Neural crest cell (in vitro differentiated cells): ENCODE data around the gene ADAMTS2. TPM values are rescaled to one million over a fixed set of nuclear protein-coding genes. Genes with fewer than 3 reads are reported as not detected.

Experiments
- DNase-seq: peaks from one replicate; pipeline ENCODE4 v3.0.0; 2021; ENCODE audit warnings: low read depth, mixed read lengths, low spot score
- H3K27ac Mint-ChIP-seq: one replicate; pipeline ENCODE4 v1.8.0; 2021; ENCODE audit warnings: mild to moderate bottlenecking, mixed read lengths; ENCODE audit not compliant: unreplicated experiment
- H3K27me3 Mint-ChIP-seq: 2 replicates; pipeline ENCODE4 v1.8.0; 2021; ENCODE audit warnings: low read depth, mild to moderate bottlenecking, mixed read lengths
- H3K36me3 Mint-ChIP-seq: 2 replicates; pipeline ENCODE4 v1.8.0; 2021; ENCODE audit warnings: low read depth, mild to moderate bottlenecking, mixed read lengths
- H3K4me1 Mint-ChIP-seq: 2 replicates; pipeline ENCODE4 v1.8.0; 2021; ENCODE audit warnings: mixed read lengths
- H3K4me3 Mint-ChIP-seq: one replicate; pipeline ENCODE4 v1.8.0; 2021; ENCODE audit warnings: mild to moderate bottlenecking, mixed read lengths
- H3K9me3 Mint-ChIP-seq: 2 replicates; pipeline ENCODE4 v1.8.0; 2021; ENCODE audit warnings: mixed read lengths
- CTCF ChIP-seq: fragments of 200-600 bp; sonication (generic); conservative IDR thresholded peaks from 2 replicates; pipeline ENCODE4 v1.5.0; 2021; ENCODE audit warnings: antibody characterized with exemption, mild to moderate bottlenecking
- total RNA-seq: library from RNA; stranded (reverse); gene quantifications from 2 replicates; pipeline ENCODE4 v1.2.1, GENCODE V29; 2021

ADAMTS2 gene
- total RNA-seq, 1 donor from 2014 or later = 1.5 TPM

DNA sequence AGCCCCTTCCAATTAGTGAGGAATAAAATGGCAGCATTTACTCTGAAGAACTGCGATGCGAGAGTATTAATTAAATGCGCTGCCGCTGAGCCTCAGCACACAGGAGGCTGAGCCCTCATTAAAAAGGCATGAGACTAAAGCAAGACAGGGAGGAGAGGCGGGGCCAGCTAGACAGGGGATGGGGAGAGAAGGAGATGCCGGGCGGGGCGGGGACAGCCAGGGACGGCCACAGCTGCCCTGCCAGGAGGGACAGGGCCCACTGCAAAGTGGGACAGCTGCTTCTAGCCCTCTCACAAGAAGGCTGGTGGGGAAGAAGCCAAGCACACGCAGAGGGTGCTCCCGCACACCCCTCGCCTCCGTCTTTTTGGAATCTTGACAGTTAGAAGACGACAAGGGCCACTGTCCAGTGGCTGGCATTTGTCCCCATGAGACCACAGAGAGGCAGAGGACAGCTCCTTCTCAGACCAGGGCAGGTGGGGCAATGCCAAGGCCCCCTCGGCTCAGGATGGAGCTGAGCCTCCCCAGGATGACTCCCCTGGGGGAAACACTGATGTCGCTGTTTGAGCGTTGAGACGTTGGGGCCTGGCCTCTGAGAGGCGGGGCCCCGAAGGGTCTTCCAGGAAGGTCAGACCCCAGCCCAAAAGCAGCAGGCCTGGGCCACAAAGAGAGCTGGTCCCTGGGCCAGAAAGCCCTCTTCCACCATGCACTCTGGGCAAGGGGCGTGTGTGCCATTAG lies 26.9 kb downstream of the ADAMTS2 start:
- TF ChIP-seq CTCF = no peak
- peaks cover 33% of the 10 kb centered on the region for H3K4me1 Mint-ChIP-seq
- no peak overlapping the region for H3K27ac Mint-ChIP-seq
- H3K36me3 Mint-ChIP-seq = no peaks in the 10 kb centered on the region
- H3K4me3 Mint-ChIP-seq = no peak overlapping the region
- H3K27me3 Mint-ChIP-seq = no peaks in the 10 kb centered on the region
- peak; percentile 17 for DNase-seq
- H3K9me3 Mint-ChIP-seq = peaks cover 6% of the 10 kb centered on the region

- DNase-seq = no peak
- H3K4me1 Mint-ChIP-seq = peaks cover 33% of the 10 kb centered on the region
- no peak for TF ChIP-seq CTCF
- H3K27ac Mint-ChIP-seq = no peak overlapping the region
- H3K4me3 Mint-ChIP-seq = no peak overlapping the region
- peaks cover 6% of the 10 kb centered on the region for H3K9me3 Mint-ChIP-seq
- H3K27me3 Mint-ChIP-seq = no peaks in the 10 kb centered on the region
- no peaks in the 10 kb centered on the region for H3K36me3 Mint-ChIP-seq
These were observed 27.6 kb downstream of the ADAMTS2 start for GRCh38 chr5:179317411-179318220.

DNA sequence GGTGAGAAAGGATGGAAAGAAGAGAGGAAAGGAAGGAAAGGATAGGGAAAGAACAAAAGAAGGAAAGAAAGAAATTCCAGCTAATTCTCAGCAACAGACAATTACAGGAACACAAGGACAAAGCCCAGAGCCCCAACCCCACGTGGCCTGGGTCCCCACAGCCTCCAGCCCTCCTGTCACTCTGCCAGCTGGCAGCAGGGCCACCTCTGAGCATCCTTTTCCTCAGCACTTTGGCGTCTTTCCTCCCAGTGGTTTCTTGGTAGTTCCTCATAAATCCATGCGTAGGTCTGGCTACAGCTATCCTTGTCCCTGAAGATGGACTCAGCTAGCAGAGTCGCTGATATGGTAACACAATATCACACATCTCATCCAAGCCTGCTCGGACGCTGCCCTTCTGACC lies 28.3 kb downstream of the ADAMTS2 start:
- Mint-ChIP-seq H3K27ac (no peak overlapping the region), H3K27me3 (no peaks in the 10 kb centered on the region), H3K4me1 (peaks cover 33% of the 10 kb centered on the region), H3K9me3 (peaks cover 8% of the 10 kb centered on the region), H3K4me3 (no peak overlapping the region), H3K36me3 (no peaks in the 10 kb centered on the region)
- DNase-seq = no peak
- no peak for TF ChIP-seq CTCF

- Mint-ChIP-seq H3K27ac (no peak overlapping the region), H3K27me3 (no peaks in the 10 kb centered on the region), H3K4me1 (peaks cover 33% of the 10 kb centered on the region), H3K36me3 (no peaks in the 10 kb centered on the region), H3K9me3 (peaks cover 8% of the 10 kb centered on the region), H3K4me3 (no peak overlapping the region)
- DNase-seq = no peak
- no peak for TF ChIP-seq CTCF
These were observed 29.1 kb downstream of the ADAMTS2 start for GRCh38 chr5:179316111-179316551.

DNA sequence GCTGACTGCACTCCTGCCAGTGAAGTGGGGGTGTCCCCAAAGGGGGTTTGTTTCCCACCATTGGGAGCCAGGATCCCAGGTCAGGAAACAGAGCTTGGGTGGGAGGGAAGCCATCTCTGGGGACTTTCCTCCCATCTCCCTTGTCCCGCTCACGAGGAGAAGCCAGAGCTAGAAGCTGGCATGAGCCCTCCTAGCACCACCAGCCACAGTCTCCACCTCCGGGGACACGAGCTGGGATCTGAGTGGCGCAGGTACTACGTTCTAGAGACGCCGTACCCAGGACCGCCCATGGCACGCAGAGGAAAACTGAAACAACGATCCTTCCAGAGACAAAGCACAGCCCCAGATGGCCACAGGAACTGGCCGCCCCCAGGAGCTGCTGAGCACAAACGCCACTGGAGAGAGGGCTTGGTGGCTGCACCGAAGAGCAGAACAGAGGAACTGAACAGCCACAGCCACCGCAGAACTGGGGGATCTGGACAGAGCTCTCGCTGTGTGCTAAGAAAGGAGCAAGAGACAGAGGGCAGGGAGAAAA lies 29.8 kb downstream of the ADAMTS2 start:
- H3K27me3 Mint-ChIP-seq = no peaks in the 10 kb centered on the region
- no peak overlapping the region for H3K27ac Mint-ChIP-seq
- H3K36me3 Mint-ChIP-seq = no peaks in the 10 kb centered on the region
- H3K4me1 Mint-ChIP-seq = peaks cover 33% of the 10 kb centered on the region
- H3K9me3 Mint-ChIP-seq = peaks cover 8% of the 10 kb centered on the region
- no peak for TF ChIP-seq CTCF
- no peak overlapping the region for H3K4me3 Mint-ChIP-seq
- no peak for DNase-seq
